ENCODE data around the gene HEG1.

DNA sequence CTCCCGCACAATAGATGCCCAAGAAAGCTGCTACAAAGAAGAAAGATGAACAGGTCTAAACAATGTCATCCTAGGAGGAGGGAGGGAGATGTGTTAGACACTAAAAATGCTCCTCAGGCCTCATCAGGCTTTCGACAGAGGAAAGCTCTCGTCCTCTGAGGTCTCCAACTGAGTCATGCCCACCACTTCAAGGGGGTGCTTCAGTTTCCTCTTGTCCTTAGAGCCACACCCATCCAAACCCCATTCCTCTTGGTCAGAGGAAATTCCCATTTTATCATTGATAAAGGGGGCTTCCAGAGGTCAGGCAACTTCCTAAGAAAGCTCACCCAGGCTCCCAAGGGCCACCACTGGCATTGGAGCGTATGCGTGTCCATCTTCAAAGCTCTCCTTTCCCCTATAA, 50.1 kb downstream of the HEG1 start:
- TF ChIP-seq, protein P1, sequence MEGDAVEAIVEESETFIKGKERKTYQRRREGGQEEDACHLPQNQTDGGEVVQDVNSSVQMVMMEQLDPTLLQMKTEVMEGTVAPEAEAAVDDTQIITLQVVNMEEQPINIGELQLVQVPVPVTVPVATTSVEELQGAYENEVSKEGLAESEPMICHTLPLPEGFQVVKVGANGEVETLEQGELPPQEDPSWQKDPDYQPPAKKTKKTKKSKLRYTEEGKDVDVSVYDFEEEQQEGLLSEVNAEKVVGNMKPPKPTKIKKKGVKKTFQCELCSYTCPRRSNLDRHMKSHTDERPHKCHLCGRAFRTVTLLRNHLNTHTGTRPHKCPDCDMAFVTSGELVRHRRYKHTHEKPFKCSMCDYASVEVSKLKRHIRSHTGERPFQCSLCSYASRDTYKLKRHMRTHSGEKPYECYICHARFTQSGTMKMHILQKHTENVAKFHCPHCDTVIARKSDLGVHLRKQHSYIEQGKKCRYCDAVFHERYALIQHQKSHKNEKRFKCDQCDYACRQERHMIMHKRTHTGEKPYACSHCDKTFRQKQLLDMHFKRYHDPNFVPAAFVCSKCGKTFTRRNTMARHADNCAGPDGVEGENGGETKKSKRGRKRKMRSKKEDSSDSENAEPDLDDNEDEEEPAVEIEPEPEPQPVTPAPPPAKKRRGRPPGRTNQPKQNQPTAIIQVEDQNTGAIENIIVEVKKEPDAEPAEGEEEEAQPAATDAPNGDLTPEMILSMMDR (IDR thresholded peaks at IDR 0.05) = no peak
- TF ChIP-seq POLR2AphosphoS5 (IDR thresholded peaks at IDR 0.05) = no peak
- no peak for TF ChIP-seq POLR2A (IDR thresholded peaks at IDR 0.05; ENCODE audit: low read depth)
